ENCODE data around the gene C6orf52. TPM values are rescaled to one million over a fixed set of nuclear protein-coding genes. Genes with fewer than 3 reads are reported as not detected.

The C6orf52 gene
- total and polyA plus RNA-seq, 2 of the 13 experiments (the other 11 are each of a cell fraction or from before 2014, with no cell fraction given) = 0.50 to 0.53 TPM

GRCh38 chr6:10722820-10723566, 28.6 kb upstream of the C6orf52 start, which contains the start of gene TMEM14C (continued):
- TF ChIP-seq HNF1B (CRISPR knock-in tag; IDR thresholded peaks at IDR 0.05) (peak; percentile 98), ZNF782 (CRISPR knock-in tag; IDR thresholded peaks at IDR 0.05; ENCODE audit: borderline replicate concordance) (peak; percentile 95; the same call in 1 of the 2 replicates), ZNF331 (CRISPR knock-in tag; IDR thresholded peaks at IDR 0.05) (peak; percentile 92), GABPB1 (CRISPR knock-in tag; IDR thresholded peaks at IDR 0.05) (peak; percentile 95), CBFB (CRISPR knock-in tag; IDR thresholded peaks at IDR 0.05) (peak; percentile 94), BRCA1 (CRISPR knock-in tag; IDR thresholded peaks at IDR 0.05) (peak; percentile 89), GATAD1 (CRISPR knock-in tag; IDR thresholded peaks at IDR 0.05) (peak; percentile 81), PRDM15 (CRISPR knock-in tag; IDR thresholded peaks at IDR 0.05) (0 out of 2 replicates have a peak, but pooled peaks have one; percentile 2), ZNF552 (CRISPR knock-in tag; IDR thresholded peaks at IDR 0.05; ENCODE audit: borderline replicate concordance) (no peak), JUN (CRISPR knock-in tag; IDR thresholded peaks at IDR 0.05) (peak; percentile 89; the same call in 1 of the 2 replicates), DPF2 (CRISPR knock-in tag; IDR thresholded peaks at IDR 0.05; ENCODE audit: borderline replicate concordance, low read depth) (peak; percentile 71; the same call in 1 of the 2 replicates), JUNB (CRISPR knock-in tag; IDR thresholded peaks at IDR 0.05; ENCODE audit: borderline replicate concordance) (0 out of 2 replicates have a peak, but pooled peaks have one; percentile 39), REST (IDR thresholded peaks at IDR 0.05; ENCODE audit: borderline replicate concordance in 1 of 2, low read depth in 1 of 2, low read length in 2 of 2) (peak in 1 of 2 experiments; percentile 62; a peak in 1 of 4 replicates), ZNF3 (CRISPR knock-in tag; IDR thresholded peaks at IDR 0.05) (0 out of 2 replicates have a peak, but pooled peaks have one; percentile 30), GRHL1 (CRISPR knock-in tag; conservative IDR thresholded peaks at IDR 0.05) (no peak), IRF1 (CRISPR knock-in tag; IDR thresholded peaks at IDR 0.05; ENCODE audit: low read depth) (0 out of 2 replicates have a peak, but pooled peaks have one; percentile 21)
